NCI-H2227 (cell line): ENCODE measurements around the gene ECHDC3.

ENCODE experiments used
- DNase-seq: peaks from one replicate; lab custom pipeline; 2025; ENCODE audit not compliant: unreplicated experiment; lab: John Stamatoyannopoulos, UW

Gene ECHDC3

GRCh38 chr10:11746883-11747539, 4.8 kb downstream of the ECHDC3 start:
- no peak for DNase-seq

DNA sequence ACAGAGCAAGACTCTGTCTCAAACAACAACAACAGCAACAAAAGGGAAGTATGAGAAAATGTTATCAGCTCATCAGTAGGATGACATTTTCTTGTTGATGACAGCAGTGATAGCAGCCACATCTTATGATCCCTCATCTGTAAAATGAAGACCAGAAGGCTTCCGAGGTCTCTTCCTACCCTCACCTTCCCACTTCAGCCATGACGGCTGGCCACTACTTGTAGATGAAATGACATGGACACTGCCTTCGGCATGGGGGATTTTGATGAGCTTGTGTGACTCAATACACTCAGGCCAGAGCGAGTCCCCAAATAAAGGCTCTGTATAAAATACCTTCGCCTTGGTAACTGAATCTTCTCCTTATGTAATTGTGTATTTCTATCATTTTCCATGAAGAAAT, 6.7 kb downstream of the ECHDC3 start:
- DNase-seq: no peak

GRCh38 chr10:11750420-11750819, 8.2 kb downstream of the ECHDC3 start:
- DNase-seq: no peak

- DNase-seq: no peak
These were observed 12.0 kb downstream of the ECHDC3 start for GRCh38 chr10:11754173-11754572.

GRCh38 chr10:11754620-11755019, 12.4 kb downstream of the ECHDC3 start:
- DNase-seq: no peak

DNA sequence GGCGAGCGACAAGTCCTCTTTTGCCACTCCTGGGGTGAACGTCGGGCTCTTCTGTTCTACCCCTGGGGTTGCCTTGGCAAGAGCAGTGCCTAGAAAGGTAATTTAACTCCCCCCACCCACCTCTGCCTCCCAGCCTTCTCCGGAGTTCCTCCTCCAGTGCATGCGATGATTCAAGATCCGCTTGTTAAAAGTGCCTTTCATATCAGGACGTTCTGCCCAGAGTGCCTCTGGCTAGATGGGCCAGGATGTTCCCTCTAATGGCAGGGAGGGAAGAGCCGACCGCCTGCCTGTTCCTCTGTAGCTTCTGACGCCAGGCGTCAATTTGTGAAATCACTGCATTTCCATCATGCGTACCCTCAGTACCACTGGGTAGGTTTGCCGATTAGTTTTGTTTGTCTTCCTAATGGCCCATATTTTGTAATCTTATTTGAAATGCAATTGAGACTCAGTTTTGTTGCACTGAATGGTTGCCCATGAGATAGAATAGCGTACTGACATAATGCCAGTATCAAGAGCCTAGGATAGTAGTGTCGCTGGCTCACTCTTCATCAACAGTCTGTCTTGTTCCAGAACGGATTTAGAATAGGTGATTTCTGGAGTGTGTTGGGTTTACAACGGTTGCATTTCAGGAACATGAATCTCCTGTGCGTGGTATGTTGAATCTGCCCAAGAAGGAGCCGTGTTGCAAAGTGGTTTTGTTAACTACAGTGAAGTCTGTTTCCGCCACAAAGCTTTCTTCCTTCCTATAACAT, 13.5 kb downstream of the ECHDC3 start:
- DNase-seq: no peak

GRCh38 chr10:11756766-11757315, 14.7 kb downstream of the ECHDC3 start:
- no peak for DNase-seq

DNA sequence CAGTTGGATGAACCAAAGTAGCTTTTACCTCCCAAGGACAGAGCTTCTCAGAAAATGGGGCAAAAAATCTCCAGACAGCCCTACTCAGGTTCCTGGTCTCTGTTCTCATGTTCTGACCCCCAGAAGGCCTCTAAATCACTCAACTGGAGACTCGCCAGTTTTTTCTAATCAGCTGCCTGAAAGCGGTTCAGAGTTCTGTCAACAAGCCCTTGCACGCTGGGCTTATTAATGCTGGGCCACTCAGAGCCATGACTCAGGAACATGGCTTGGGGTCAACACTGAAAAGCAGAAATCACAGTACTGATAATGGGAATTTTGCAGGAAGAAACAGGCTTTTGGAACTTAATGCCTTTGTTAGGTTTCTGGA, 15.3 kb downstream of the ECHDC3 start:
- peak; percentile 25 for DNase-seq

- DNase-seq: peak; percentile 68
These were observed 15.8 kb downstream of the ECHDC3 start for GRCh38 chr10:11757821-11758463.

DNA sequence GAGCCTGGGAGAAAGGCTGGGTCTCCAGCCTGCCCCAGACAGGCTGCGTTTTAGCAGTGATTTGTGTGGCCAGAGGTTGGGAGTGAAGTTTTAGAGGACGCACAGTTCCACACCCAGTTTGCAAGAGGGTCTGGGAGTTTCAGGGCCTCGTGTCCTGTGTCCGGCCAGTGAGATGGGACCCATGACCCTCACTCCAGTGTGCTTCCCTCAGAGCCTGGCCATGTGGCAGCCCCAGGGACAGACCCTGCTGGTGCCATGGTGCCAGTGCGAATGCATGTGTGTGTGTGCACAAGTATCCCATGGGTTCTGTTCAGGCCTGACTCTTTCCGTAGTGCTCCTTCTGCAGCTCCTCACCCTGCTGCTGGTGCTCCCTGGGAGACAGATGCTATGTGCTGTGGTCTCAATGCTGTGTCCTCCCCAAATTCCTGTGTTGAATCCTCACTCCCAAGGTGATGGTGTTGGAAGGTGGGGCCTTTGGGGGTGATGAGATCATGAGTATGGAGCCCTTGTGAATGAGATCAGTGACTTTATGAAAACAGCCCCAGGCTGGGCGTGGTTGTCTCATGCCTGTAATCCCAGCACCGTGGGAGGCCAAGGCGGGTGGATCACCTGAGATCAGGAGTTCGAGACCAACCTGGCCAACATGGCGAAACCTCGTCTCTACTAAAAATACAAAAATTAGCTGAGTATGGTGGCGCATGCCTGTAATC, 16.5 kb downstream of the ECHDC3 start:
- no peak for DNase-seq

DNA sequence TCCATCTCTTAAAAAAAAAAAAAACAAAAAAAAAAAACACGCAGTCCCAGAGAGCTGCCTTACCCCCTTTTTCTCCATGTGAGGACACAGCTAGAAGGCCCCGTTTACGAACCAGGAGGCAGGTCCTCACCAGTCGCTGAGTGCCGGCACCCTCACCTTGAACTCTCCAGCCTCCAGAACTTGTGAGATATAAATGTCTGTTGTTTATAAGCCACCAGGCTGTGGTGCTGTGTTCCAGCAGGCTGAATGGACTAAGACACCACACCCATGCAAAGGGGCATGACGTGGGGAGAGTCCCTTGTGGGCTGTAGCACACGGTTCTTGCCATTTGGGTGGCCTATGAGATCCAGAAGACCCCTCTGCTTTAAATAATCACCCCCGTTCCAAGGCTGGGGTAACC, 17.2 kb downstream of the ECHDC3 start:
- DNase-seq: no peak

- no peak for DNase-seq
These were observed 18.0 kb downstream of the ECHDC3 start for GRCh38 chr10:11760151-11760550.

- DNase-seq: no peak
These were observed 18.7 kb downstream of the ECHDC3 start for GRCh38 chr10:11760861-11761260.

DNA sequence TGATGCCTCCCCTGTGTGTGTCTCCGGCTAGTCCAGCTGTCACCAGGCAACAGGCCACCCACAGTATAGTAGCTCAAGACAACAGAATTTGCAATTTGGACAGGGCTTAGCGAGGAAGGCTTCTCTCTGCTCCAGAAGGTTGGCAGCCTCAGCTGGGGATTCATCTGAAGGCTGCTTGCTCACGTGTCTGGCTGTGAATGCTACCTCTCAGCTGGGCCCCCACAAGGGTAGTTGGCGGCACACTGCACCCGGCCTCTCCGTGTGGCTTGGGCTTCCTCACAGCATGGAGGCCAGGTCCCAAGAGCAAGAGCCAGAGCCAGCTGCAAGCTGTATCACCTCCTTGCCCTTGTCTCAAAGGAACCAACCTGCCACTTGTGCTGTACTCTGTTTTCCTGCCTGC, 19.2 kb downstream of the ECHDC3 start:
- DNase-seq: no peak

GRCh38 chr10:11762706-11763500, 20.7 kb downstream of the ECHDC3 start:
- no peak for DNase-seq

GRCh38 chr10:11763501-11763861, 21.3 kb downstream of the ECHDC3 start:
- DNase-seq: no peak

- no peak for DNase-seq
These were observed 23.0 kb downstream of the ECHDC3 start for GRCh38 chr10:11765141-11765540.

- DNase-seq: no peak
These were observed 30.6 kb downstream of the ECHDC3 start for GRCh38 chr10:11772575-11773288.

- no peak for DNase-seq
These were observed 31.7 kb downstream of the ECHDC3 start for GRCh38 chr10:11773761-11774441.
